Frontal cortex (tissue), 4 donors: ENCODE results near the gene TMEM50B. TPM values are rescaled to one million over a fixed set of nuclear protein-coding genes. Genes with fewer than 3 reads are reported as not detected.
"Not testable (repeated sequence)": the region's sequence is repeated elsewhere in the genome, so short reads cannot be mapped to it uniquely, and the experiment has no call there.

Experiments used
- DNase-seq, 2 donors: peaks; one replicate each; pipeline ENCODE4 v3.0.0; 2012; ENCODE audit warnings: low spot score in 2 of 2
- FAIRE-seq: peaks from 2 replicates; lab custom pipeline; 2012; peaks lifted over from hg19 to GRCh38; lab: Jason Lieb, UNC
- total RNA-seq: library from RNA; depleted of rRNA; stranded (reverse); fragments of >200 nt; gene quantifications from one replicate; pipeline ENCODE4 v1.2.3, GENCODE V29; 2014
- donor health status: control.
- donor health status: control.
- donor health status: control.

Gene TMEM50B
- total RNA-seq, 1 donor from 2014 or later: 46.9 TPM

- no peak for FAIRE-seq
- peak; percentile 37 to 54 for DNase-seq
Observed at GRCh38 chr21:33478935-33479678, 667 bp downstream of the TMEM50B start.

- no peak for FAIRE-seq
- no peak for DNase-seq
Observed at GRCh38 chr21:33478182-33478581, 1.6 kb downstream of the TMEM50B start.

GRCh38 chr21:33477066-33477465, 2.7 kb downstream of the TMEM50B start:
- DNase-seq (no peak), FAIRE-seq (no peak)

- DNase-seq (no peak), FAIRE-seq (no peak)
Observed at GRCh38 chr21:33473344-33473743, 6.4 kb downstream of the TMEM50B start.

- no peak for DNase-seq
- FAIRE-seq: no peak
Observed at GRCh38 chr21:33470701-33471100, 9.1 kb downstream of the TMEM50B start.

GRCh38 chr21:33469183-33469582, 10.6 kb downstream of the TMEM50B start:
- FAIRE-seq, DNase-seq: not testable (repeated sequence)

GRCh38 chr21:33461538-33462250, 18.1 kb downstream of the TMEM50B start:
- no peak for DNase-seq

GRCh38 chr21:33458861-33459260, 20.9 kb downstream of the TMEM50B start:
- FAIRE-seq (no peak), DNase-seq (no peak)

More at GRCh38 chr21:33461538-33462250, 18.1 kb downstream of the TMEM50B start:
- peak; percentile 28 for FAIRE-seq

- FAIRE-seq (no peak), DNase-seq (no peak)
Observed at GRCh38 chr21:33455686-33456446, 23.9 kb downstream of the TMEM50B start.

GRCh38 chr21:33452362-33452761, 27.4 kb downstream of the TMEM50B start:
- FAIRE-seq: no peak
- DNase-seq: no peak

- DNase-seq (no peak), FAIRE-seq (no peak)
Observed at GRCh38 chr21:33451634-33452071, 28.1 kb downstream of the TMEM50B start.

GRCh38 chr21:33449616-33450015, 30.2 kb downstream of the TMEM50B start:
- DNase-seq (no peak), FAIRE-seq (no peak)

- DNase-seq, FAIRE-seq: not testable (repeated sequence)
Observed at GRCh38 chr21:33446620-33447019, 33.2 kb downstream of the TMEM50B start.

- FAIRE-seq (no peak), DNase-seq (no peak)
Observed at GRCh38 chr21:33444499-33444898, 35.3 kb downstream of the TMEM50B start.

- DNase-seq: no peak
- FAIRE-seq: no peak
Observed at GRCh38 chr21:33443194-33443593, 36.6 kb downstream of the TMEM50B start.

GRCh38 chr21:33441489-33442477, 38.0 kb downstream of the TMEM50B start:
- no peak for FAIRE-seq

GRCh38 chr21:33437140-33437539, 42.6 kb downstream of the TMEM50B start:
- DNase-seq: no peak
- FAIRE-seq: no peak

More at GRCh38 chr21:33441489-33442477, 38.0 kb downstream of the TMEM50B start:
- no peak for DNase-seq

GRCh38 chr21:33434770-33435360, 44.9 kb downstream of the TMEM50B start:
- FAIRE-seq: no peak
- DNase-seq: peak in 1 of 2 donors; percentile 55
